HCT116 (cell line): ENCODE measurements around the gene PXT1. TPM values are rescaled to one million over a fixed set of nuclear protein-coding genes. Genes with fewer than 3 reads are reported as not detected.

Experiments used
- ATAC-seq: fragments of 200-7000 bp; cut with Tn5 transposase; 2 replicates; pipeline ENCODE4 v1.9.1; 2020; ENCODE audit warnings: mild to moderate bottlenecking, moderate library complexity
- BruUV-seq: library from RNA; stranded (reverse); fragments of 400-500 nt; replicated peaks from 2 replicates; lab custom pipeline; 2021; lab: Mats Ljungman, UMichigan
- CTCF ChIA-PET: fragments of 300-600 bp; sonication (Branson Sonifier 250); formaldehyde crosslinking; loops from one replicate; lab custom pipeline; 2021; ENCODE audit warnings: antibody characterized with exemption; lab: Charles Lee
- POLR2A ChIA-PET: fragments of 300-600, 350-600 bp; sonication (Branson Sonifier 250); formaldehyde crosslinking; loops from one replicate; lab custom pipeline; 2021; ENCODE audit warnings: antibody characterized with exemption; lab: Charles Lee
- RAD21 ChIA-PET, 2 experiments: fragments of 300-600 bp; sonication (Branson Sonifier 250); formaldehyde crosslinking; loops; one replicate each; lab custom pipeline; 2023; ENCODE audit warnings: low total read pairs in 2 of 2; ENCODE audit not compliant: uncharacterized antibody in 2 of 2, unreplicated experiment in 2 of 2, low non-redundant PET in 1 of 2; lab: Charles Lee
- DNase-seq: peaks from one replicate; pipeline ENCODE4 v3.0.0-alpha.2; 2010; ENCODE audit warnings: low read depth, low spot score
- H2AFZ ChIP-seq: fragments of 200-600 bp; shearing (Covaris generic), sonication (generic); 2 replicates; pipeline ENCODE4 v1.6.1; 2017; ENCODE audit warnings: low read depth, mixed run types, mixed read lengths, antibody characterized with exemption, low read length; ENCODE audit not compliant: poor library complexity, severe bottlenecking
- H3K27ac ChIP-seq: 2 replicates; pipeline ENCODE4 v1.5.1; 2012; ENCODE audit warnings: low read depth, low read length
- H3K27me3 ChIP-seq: fragments of 200-600 bp; sonication (generic); 2 replicates; pipeline ENCODE4 v1.6.1; 2016; ENCODE audit warnings: mixed run types, low read length, mixed read lengths; ENCODE audit not compliant: insufficient read depth
- H3K36me3 ChIP-seq, 2 experiments: fragments of 200-500 bp in 1 of 2; fragments of 200-600 bp in 1 of 2; sonication (Bioruptor generic) in 1 of 2; sonication (generic) in 1 of 2; 2 replicates each; pipeline versions ENCODE4 v1.5.1 to v1.6.1; 2014 to 2016; ENCODE audit warnings: low read length in 2 of 2, inconsistent platforms in 1 of 2, mixed read lengths in 1 of 2, mixed run types in 1 of 2; ENCODE audit not compliant: insufficient read depth in 2 of 2, control insufficient read depth in 1 of 2
- H3K4me1 ChIP-seq, 2 experiments: fragments of 200-600 bp in 1 of 2; sonication (generic) in 1 of 2; 2 replicates each; pipeline versions ENCODE4 v1.5.1 to v1.6.1; 2012 to 2017; ENCODE audit warnings: low read length in 2 of 2, inconsistent platforms in 1 of 2, mild to moderate bottlenecking in 1 of 2, mixed read lengths in 1 of 2, mixed run types in 1 of 2, moderate library complexity in 1 of 2; ENCODE audit not compliant: insufficient read depth in 2 of 2, control insufficient read depth in 1 of 2
- H3K4me2 ChIP-seq: fragments of 200-600 bp; sonication (generic); 2 replicates; pipeline ENCODE4 v1.6.1; 2017; ENCODE audit warnings: mixed run types, low read length, mixed read lengths
- H3K4me3 ChIP-seq, 2 experiments: fragments of 200-600 bp in 1 of 2; sonication (generic) in 1 of 2; replicated peaks in 1 of 2; 2 replicates each; pipeline ENCODE4 v1.5.1; 2011 to 2016; ENCODE audit warnings: low read length in 2 of 2, control low read depth in 1 of 2, low read depth in 1 of 2, mild to moderate bottlenecking in 1 of 2, mixed read lengths in 1 of 2, mixed run types in 1 of 2
- H3K79me2 ChIP-seq: fragments of 200-600 bp; sonication (generic); 2 replicates; pipeline ENCODE4 v1.6.1; 2017; ENCODE audit warnings: mild to moderate bottlenecking, mixed run types, low read length, moderate library complexity, mixed read lengths; ENCODE audit not compliant: insufficient read depth
- H3K9ac ChIP-seq: fragments of 200-600 bp; sonication (generic); 2 replicates; pipeline ENCODE4 v1.6.1; 2016; ENCODE audit warnings: low read length, mixed read lengths
- H3K9me2 ChIP-seq: fragments of 200-600 bp; sonication (generic), shearing (Covaris generic); 2 replicates; pipeline ENCODE4 v1.6.1; 2017; ENCODE audit warnings: mixed run types, mild to moderate bottlenecking, moderate library complexity; ENCODE audit not compliant: insufficient read depth
- H3K9me3 ChIP-seq, 2 experiments: fragments of 200-500 bp in 1 of 2; fragments of 200-600 bp in 1 of 2; sonication (Bioruptor generic) in 1 of 2; sonication (generic) in 1 of 2; 2 replicates each; pipeline ENCODE4 v1.6.1; 2014 to 2017; ENCODE audit warnings: low read length in 2 of 2, mixed read lengths in 2 of 2, inconsistent platforms in 1 of 2, low read depth in 1 of 2, mild to moderate bottlenecking in 1 of 2, mixed run types in 1 of 2, moderate library complexity in 1 of 2; ENCODE audit not compliant: control insufficient read depth in 1 of 2, insufficient read depth in 1 of 2
- H4K20me1 ChIP-seq: fragments of 200-600 bp; sonication (generic), shearing (Covaris generic); 2 replicates; pipeline ENCODE4 v1.6.1; 2017; ENCODE audit warnings: mixed run types, mild to moderate bottlenecking, moderate library complexity; ENCODE audit not compliant: insufficient read depth
- CBX3 ChIP-seq: IDR thresholded peaks from 2 replicates; pipeline ENCODE4 v1.6.1; 2012; ENCODE audit warnings: low read depth
- CEBPB ChIP-seq: IDR thresholded peaks from 2 replicates; pipeline ENCODE4 v1.6.1; 2012; ENCODE audit warnings: low read depth
- CTCF ChIP-seq, 3 experiments: fragments of 200-600 bp in 1 of 3; sonication (generic) in 1 of 3; IDR thresholded peaks in 2 of 3; conservative IDR thresholded peaks in 1 of 3; 2 replicates each; pipeline ENCODE4 v1.5.1; 2012 to 2017; ENCODE audit warnings: low read depth in 2 of 3, low read length in 2 of 3, antibody characterized with exemption in 1 of 3, borderline replicate concordance in 1 of 3, control low read depth in 1 of 3, mild to moderate bottlenecking in 1 of 3, mixed read lengths in 1 of 3, mixed run types in 1 of 3, moderate library complexity in 1 of 3; ENCODE audit not compliant: insufficient read depth in 1 of 3
- EGR1 ChIP-seq: IDR thresholded peaks from 2 replicates; pipeline ENCODE4 v1.6.1; 2012; ENCODE audit warnings: low read depth
- ELF1 ChIP-seq: IDR thresholded peaks from 2 replicates; pipeline ENCODE4 v1.6.1; 2012; ENCODE audit warnings: low read depth, borderline replicate concordance
- EZH2 ChIP-seq: fragments of 200-600 bp; sonication (generic); IDR thresholded peaks from 2 replicates; pipeline ENCODE4 v1.6.1; 2017; ENCODE audit warnings: antibody characterized with exemption, mixed run types
- EZH2phosphoT487 ChIP-seq: fragments of 200-600 bp; IDR thresholded peaks from 2 replicates; pipeline ENCODE4 v1.6.1; 2018; ENCODE audit warnings: antibody characterized with exemption, borderline replicate concordance
- FOSL1 ChIP-seq: IDR thresholded peaks from 2 replicates; pipeline ENCODE4 v1.6.1; 2012; ENCODE audit warnings: low read depth
- JUND ChIP-seq: IDR thresholded peaks from 2 replicates; pipeline ENCODE4 v1.6.1; 2012
- POLR2A ChIP-seq: IDR thresholded peaks from 2 replicates; pipeline ENCODE4 v1.7.0; 2011; ENCODE audit warnings: borderline replicate concordance; ENCODE audit not compliant: insufficient read depth, insufficient read length; ENCODE audit errors: extremely low read depth
- RAD21 ChIP-seq: IDR thresholded peaks from 2 replicates; pipeline ENCODE4 v1.6.1; 2012; ENCODE audit warnings: low read depth, mild to moderate bottlenecking
- SIN3A ChIP-seq: IDR thresholded peaks from 2 replicates; pipeline ENCODE4 v1.6.1; 2012; ENCODE audit warnings: low read depth
- SP1 ChIP-seq: IDR thresholded peaks from 2 replicates; pipeline ENCODE4 v1.6.1; 2012; ENCODE audit warnings: low read depth
- SRF ChIP-seq: IDR thresholded peaks from 2 replicates; pipeline ENCODE4 v1.6.1; 2012; ENCODE audit warnings: low read depth
- ZNF274 ChIP-seq: fragments of 200-500 bp; sonication (Bioruptor generic); IDR thresholded peaks from 2 replicates; pipeline ENCODE4 v1.6.1; 2014; ENCODE audit warnings: mild to moderate bottlenecking, low read depth, low read length, inconsistent platforms
- intact Hi-C: fragments of 100-400 bp; cut with micrococcal nuclease; formaldehyde crosslinking; loops from 2 replicates; pipeline ENCODE4 v1.10.0; 2022
- total RNA-seq: library from RNA; stranded (reverse); gene quantifications from one replicate; pipeline ENCODE4 v1.2.1, GENCODE V29; 2021; ENCODE audit not compliant: unreplicated experiment
- TF ChIP-seq, protein P1 (sequence below): IDR thresholded peaks from 2 replicates; pipeline ENCODE4 v1.6.1; 2011; ENCODE audit warnings: mild to moderate bottlenecking, low read length, moderate library complexity; ENCODE audit not compliant: insufficient replicate concordance; ENCODE audit errors: extremely low read depth

The PXT1 gene
- total RNA-seq, 1 experiment from 2014 or later, result 0.17 TPM

- H3K9me3 ChIP-seq, result peaks cover 0 to 4% of the 10 kb centered on the region in 2 experiments; a peak in 1 of 4 replicates
- no peaks in the 10 kb centered on the region for H3K36me3 ChIP-seq
- RAD21 ChIA-PET, result no interaction called here
- H3K79me2 ChIP-seq, result no peaks in the 10 kb centered on the region
- H3K9ac ChIP-seq, result no peak overlapping the region
- no TSS peak for BruUV-seq
- no peak overlapping the region for H3K27ac ChIP-seq
- no peak overlapping the region for H3K4me2 ChIP-seq
- H4K20me1 ChIP-seq, result no peaks in the 10 kb centered on the region
- TF ChIP-seq SRF, result no peak
- TF ChIP-seq EZH2phosphoT487, result no peak
- TF ChIP-seq, all 23 proteins: peak for 0
- no peaks in the 10 kb centered on the region for H3K9me2 ChIP-seq
- no peak for ATAC-seq
- H3K27me3 ChIP-seq, result no peaks in the 10 kb centered on the region
- no peaks in the 10 kb centered on the region for H3K4me1 ChIP-seq
- no peak overlapping the region for H2AFZ ChIP-seq
- CTCF ChIA-PET, result no interaction called here
- intact Hi-C loops, result no loop called here
- POLR2A ChIA-PET, result no interaction called here
- H3K4me3 ChIP-seq, result no peak overlapping the region
- no peak for DNase-seq
Measured at GRCh38 chr6:36404164-36404563, 38.5 kb downstream of the PXT1 start.

GRCh38 chr6:36402481-36402880 lies 40.2 kb downstream of the PXT1 start:
- H3K9me2 ChIP-seq, result no peaks in the 10 kb centered on the region
- no peak overlapping the region for H2AFZ ChIP-seq
- no peaks in the 10 kb centered on the region for H3K36me3 ChIP-seq
- no peak for DNase-seq
- RAD21 ChIA-PET, result no interaction called here
- H3K27me3 ChIP-seq, result no peaks in the 10 kb centered on the region
- H3K4me2 ChIP-seq, result no peak overlapping the region
- H3K9ac ChIP-seq, result no peak overlapping the region
- H3K79me2 ChIP-seq, result no peaks in the 10 kb centered on the region
- ATAC-seq, result no peak
- H3K9me3 ChIP-seq, result peaks cover 0 to 4% of the 10 kb centered on the region in 2 experiments; a peak in 1 of 4 replicates
- no peaks in the 10 kb centered on the region for H3K4me1 ChIP-seq
- intact Hi-C loops, result no loop called here
- no TSS peak for BruUV-seq
- POLR2A ChIA-PET, result interaction anchor here (1.3 kb wide), 1 partner anchor 9 kb away, joined by 4 read pairs; no protein-coding TSS in a partner anchor
- CTCF ChIA-PET, result no interaction called here
- TF ChIP-seq SRF, result no peak
- no peak for TF ChIP-seq EZH2
- TF ChIP-seq RAD21, result no peak
- TF ChIP-seq EGR1, result no peak
- TF ChIP-seq SP1, result no peak
- no peak for TF ChIP-seq FOSL1
- TF ChIP-seq, protein P1, sequence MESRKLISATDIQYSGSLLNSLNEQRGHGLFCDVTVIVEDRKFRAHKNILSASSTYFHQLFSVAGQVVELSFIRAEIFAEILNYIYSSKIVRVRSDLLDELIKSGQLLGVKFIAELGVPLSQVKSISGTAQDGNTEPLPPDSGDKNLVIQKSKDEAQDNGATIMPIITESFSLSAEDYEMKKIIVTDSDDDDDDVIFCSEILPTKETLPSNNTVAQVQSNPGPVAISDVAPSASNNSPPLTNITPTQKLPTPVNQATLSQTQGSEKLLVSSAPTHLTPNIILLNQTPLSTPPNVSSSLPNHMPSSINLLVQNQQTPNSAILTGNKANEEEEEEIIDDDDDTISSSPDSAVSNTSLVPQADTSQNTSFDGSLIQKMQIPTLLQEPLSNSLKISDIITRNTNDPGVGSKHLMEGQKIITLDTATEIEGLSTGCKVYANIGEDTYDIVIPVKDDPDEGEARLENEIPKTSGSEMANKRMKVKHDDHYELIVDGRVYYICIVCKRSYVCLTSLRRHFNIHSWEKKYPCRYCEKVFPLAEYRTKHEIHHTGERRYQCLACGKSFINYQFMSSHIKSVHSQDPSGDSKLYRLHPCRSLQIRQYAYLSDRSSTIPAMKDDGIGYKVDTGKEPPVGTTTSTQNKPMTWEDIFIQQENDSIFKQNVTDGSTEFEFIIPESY, result no peak
- TF ChIP-seq CEBPB, result no peak
- TF ChIP-seq CTCF (IDR thresholded peaks at IDR 0.05 in 2 of 3, conservative IDR thresholded peaks at IDR 0.05 in 1 of 3; ENCODE audit: borderline replicate concordance in 1 of 3, insufficient read depth in 1 of 3, low read depth in 2 of 3, low read length in 2 of 3), result no peak
- TF ChIP-seq ELF1, result no peak
- no peak for TF ChIP-seq SIN3A
- no peak for TF ChIP-seq POLR2A
- no peak for TF ChIP-seq CBX3
- no peak for TF ChIP-seq ZNF274
- TF ChIP-seq JUND, result no peak
- no peak for TF ChIP-seq EZH2phosphoT487
- no peak overlapping the region for H3K4me3 ChIP-seq
- H4K20me1 ChIP-seq, result no peaks in the 10 kb centered on the region
- no peak overlapping the region for H3K27ac ChIP-seq
